ENCODE results near the gene DAGLB. TPM values are rescaled to one million over a fixed set of nuclear protein-coding genes. Genes with fewer than 3 reads are reported as not detected.

DAGLB gene
- total and polyA plus RNA-seq, 11 donors, result 4.1 to 17.2 (median 7.4) TPM

DNA sequence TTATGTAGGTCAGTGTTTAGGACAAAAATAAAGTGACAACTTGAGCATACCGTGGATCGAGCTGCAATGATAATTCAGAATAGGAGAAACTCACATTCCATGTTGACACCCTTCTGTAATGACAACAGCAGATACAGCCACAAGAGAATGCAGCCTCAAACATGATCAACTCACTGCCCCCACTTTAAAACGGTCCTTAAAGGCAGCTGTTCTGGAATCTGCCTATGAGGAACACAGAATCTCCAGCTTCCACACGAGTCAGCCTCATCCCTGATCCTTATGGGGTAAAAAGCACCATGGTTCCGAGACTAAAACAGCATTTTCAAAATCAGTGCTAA, 32.5 kb upstream of the DAGLB start:
- 25 to 37% (median 36%) methylated on average over 5 of the region's 5 CpGs for WGBS, 4 donors
- H3K9me3 ChIP-seq, result no peaks in the 10 kb centered on the region
- no peaks in the 10 kb centered on the region for H3K27me3 ChIP-seq
- no peak for DNase-seq
- peaks cover 11 to 78% (median 56%) of the 10 kb centered on the region in 12 donors for H3K4me1 ChIP-seq
- no peak for ATAC-seq
- intact Hi-C loops (cut with DNase I), result no loop called here
- TF ChIP-seq, protein P1, sequence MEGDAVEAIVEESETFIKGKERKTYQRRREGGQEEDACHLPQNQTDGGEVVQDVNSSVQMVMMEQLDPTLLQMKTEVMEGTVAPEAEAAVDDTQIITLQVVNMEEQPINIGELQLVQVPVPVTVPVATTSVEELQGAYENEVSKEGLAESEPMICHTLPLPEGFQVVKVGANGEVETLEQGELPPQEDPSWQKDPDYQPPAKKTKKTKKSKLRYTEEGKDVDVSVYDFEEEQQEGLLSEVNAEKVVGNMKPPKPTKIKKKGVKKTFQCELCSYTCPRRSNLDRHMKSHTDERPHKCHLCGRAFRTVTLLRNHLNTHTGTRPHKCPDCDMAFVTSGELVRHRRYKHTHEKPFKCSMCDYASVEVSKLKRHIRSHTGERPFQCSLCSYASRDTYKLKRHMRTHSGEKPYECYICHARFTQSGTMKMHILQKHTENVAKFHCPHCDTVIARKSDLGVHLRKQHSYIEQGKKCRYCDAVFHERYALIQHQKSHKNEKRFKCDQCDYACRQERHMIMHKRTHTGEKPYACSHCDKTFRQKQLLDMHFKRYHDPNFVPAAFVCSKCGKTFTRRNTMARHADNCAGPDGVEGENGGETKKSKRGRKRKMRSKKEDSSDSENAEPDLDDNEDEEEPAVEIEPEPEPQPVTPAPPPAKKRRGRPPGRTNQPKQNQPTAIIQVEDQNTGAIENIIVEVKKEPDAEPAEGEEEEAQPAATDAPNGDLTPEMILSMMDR (IDR thresholded peaks at IDR 0.05), result no peak
- no peak for TF ChIP-seq POLR2A (IDR thresholded peaks at IDR 0.05)
- H3K4me3 ChIP-seq, result peak overlapping the region in 6 of 12 donors; percentile 3 to 36 (median 6)
- peaks cover 0 to 41% (median 0%) of the 10 kb centered on the region in 9 donors for H3K36me3 ChIP-seq
- peak overlapping the region in 9 of 12 donors; percentile 5 to 61 (median 33) for H3K27ac ChIP-seq

DNA sequence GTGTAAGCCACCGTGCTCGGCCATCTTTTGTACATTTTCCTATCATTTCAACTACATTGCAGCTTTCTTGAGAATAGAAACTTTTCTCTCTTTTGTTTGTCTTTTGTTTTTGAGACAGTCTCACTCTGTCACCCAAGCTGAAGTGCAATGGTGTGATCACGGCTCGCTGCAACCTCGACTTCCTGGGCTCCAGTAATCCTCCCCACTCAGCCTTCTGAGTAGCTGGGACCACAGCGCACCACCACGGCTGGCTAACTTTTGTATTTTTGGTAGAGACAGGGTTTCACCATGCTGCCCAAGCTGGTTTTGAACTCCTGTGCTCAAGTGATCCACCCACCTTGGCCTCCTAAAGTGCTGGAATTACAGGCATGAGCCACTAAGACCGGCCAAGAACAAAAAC, 31.3 kb upstream of the DAGLB start:
- intact Hi-C loops (cut with DNase I), result no loop called here
- DNase-seq, result no peak
- 88 to 95% (median 93%) methylated on average over 8 of the region's 8 CpGs for WGBS, 4 donors
- peaks cover 11 to 72% (median 50%) of the 10 kb centered on the region in 12 donors for H3K4me1 ChIP-seq
- H3K36me3 ChIP-seq, result peaks cover 0 to 50% (median 7%) of the 10 kb centered on the region in 9 donors
- no peak overlapping the region for H3K27ac ChIP-seq
- TF ChIP-seq POLR2A (IDR thresholded peaks at IDR 0.05), result no peak
- no peaks in the 10 kb centered on the region for H3K27me3 ChIP-seq
- H3K4me3 ChIP-seq, result no peak overlapping the region
- ATAC-seq, result no peak
- H3K9me3 ChIP-seq, result no peaks in the 10 kb centered on the region

DNA sequence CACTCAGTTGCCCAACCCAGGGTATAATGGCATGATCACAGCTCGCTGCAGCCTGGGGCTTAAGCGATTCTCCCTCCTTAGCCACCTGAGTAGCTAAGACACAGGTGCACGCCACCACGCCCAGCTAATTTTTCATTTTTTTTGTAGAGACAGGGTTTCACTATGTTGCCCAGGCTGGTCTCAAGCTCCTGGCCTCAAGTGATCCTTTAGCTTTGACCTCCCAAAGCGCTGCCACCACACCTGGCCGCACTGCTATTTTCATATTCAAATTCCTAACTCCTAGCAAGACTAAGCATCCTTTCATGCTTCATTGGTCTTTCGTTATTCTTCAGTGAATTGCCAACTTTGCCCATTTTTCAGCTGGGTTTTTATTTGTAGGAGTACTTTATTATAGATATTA, 30.4 kb upstream of the DAGLB start:
- intact Hi-C loops (cut with DNase I), result no loop called here
- TF ChIP-seq POLR2A (IDR thresholded peaks at IDR 0.05), result no peak
- TF ChIP-seq, protein P1 (IDR thresholded peaks at IDR 0.05), result no peak
- H3K27me3 ChIP-seq, result no peaks in the 10 kb centered on the region
- 92 to 97% (median 97%) methylated on average over 7 of the region's 7 CpGs for whole genome bisulfite sequencing, 4 donors
- H3K9me3 ChIP-seq, result no peaks in the 10 kb centered on the region
- peaks cover 0 to 59% (median 16%) of the 10 kb centered on the region in 9 donors for H3K36me3 ChIP-seq
- ATAC-seq, result no peak
- DNase-seq, result no peak
- H3K4me1 ChIP-seq, result peaks cover 11 to 77% (median 50%) of the 10 kb centered on the region in 12 donors
- H3K4me3 ChIP-seq, result no peak overlapping the region
- H3K27ac ChIP-seq, result no peak overlapping the region

DNA sequence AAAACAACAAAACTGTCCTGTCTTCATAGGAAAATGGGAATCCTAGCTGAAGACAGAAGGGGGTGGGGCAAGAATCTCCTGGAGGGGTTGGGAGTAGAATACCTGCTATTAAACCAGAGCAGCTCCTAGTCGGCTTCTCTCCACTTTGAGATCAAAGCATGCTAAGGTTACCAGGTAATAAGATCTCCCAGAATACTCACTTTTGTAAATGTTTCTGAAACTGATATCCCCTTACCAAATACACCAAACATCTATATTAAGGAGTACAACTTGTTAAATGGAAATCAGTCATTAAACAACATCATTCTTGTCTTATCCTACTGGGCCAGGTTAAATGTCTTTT, 29.5 kb upstream of the DAGLB start:
- H3K36me3 ChIP-seq, result peaks cover 0 to 65% (median 25%) of the 10 kb centered on the region in 9 donors
- TF ChIP-seq, protein P1 (IDR thresholded peaks at IDR 0.05), result no peak
- TF ChIP-seq POLR2A (IDR thresholded peaks at IDR 0.05), result no peak
- H3K27ac ChIP-seq, result no peak overlapping the region
- intact Hi-C loops (cut with DNase I), result no loop called here
- no peak for ATAC-seq
- peaks cover 8 to 70% (median 43%) of the 10 kb centered on the region in 12 donors for H3K4me1 ChIP-seq
- H3K27me3 ChIP-seq, result no peaks in the 10 kb centered on the region
- H3K4me3 ChIP-seq, result no peak overlapping the region
- no peak for DNase-seq
- WGBS, 4 donors, result 50 to 74% (median 69%) methylated on average over 1 of the region's 1 CpG
- no peaks in the 10 kb centered on the region for H3K9me3 ChIP-seq
